Measurements from ENCODE around the gene PTPRK.

DNA sequence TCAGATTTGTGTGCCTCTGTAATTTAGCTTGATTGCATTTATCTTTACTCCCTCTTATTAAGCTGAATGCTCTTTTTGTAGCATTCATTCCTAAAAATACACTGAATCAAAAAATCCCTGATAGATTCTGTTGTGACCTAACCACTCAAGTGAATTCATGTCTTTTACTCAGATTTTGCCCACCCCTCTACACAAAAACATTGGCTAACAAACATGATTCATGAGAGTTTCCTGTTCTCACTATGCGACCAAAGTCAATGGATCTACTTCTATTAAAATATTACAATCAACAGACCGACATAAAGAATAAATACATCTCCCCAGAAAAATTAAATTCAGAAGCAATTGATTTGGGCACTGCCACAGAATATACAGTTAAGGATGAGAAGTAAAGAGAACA, 520.0 kb downstream of the PTPRK start:
- TF ChIP-seq POLR2A (IDR thresholded peaks at IDR 0.05) (no peak), CTCF (IDR thresholded peaks at IDR 0.05) (no peak)
